Transverse colon (tissue), 4 donors: Measurements from ENCODE around the gene CASKIN2. TPM values are rescaled to one million over a fixed set of nuclear protein-coding genes. Genes with fewer than 3 reads are reported as not detected.
A peak's percentile ranks its signal among the peaks of the same experiment; 100 is the strongest.

ENCODE experiments used
- DNase-seq: peaks from one replicate; pipeline ENCODE4 v3.0.0-alpha.2; 2019
- H3K27ac ChIP-seq, 4 donors: fragments of 200-600 bp; sonication (generic); 2 replicates each; pipeline ENCODE4 v1.5.1; 2016 to 2018; ENCODE audit warnings: inconsistent platforms in 4 of 4
- H3K27me3 ChIP-seq: fragments of 200-600 bp; sonication (generic); 2 replicates; pipeline ENCODE4 v1.5.1; 2017; ENCODE audit warnings: inconsistent platforms
- H3K36me3 ChIP-seq, 4 donors: fragments of 200-600 bp; sonication (generic); 2 replicates each; pipeline ENCODE4 v1.5.1; 2017 to 2019; ENCODE audit warnings: inconsistent platforms in 4 of 4
- H3K4me1 ChIP-seq, 4 donors: fragments of 200-600 bp; sonication (generic); 2 replicates each; pipeline ENCODE4 v1.5.1; 2017 to 2020; ENCODE audit warnings: inconsistent platforms in 4 of 4
- H3K4me3 ChIP-seq, 4 donors: fragments of 200-600 bp; sonication (generic); 1 replicate in 1 of 4; 2 replicates in 3 of 4; pipeline versions ENCODE4 v1.5.1 to v1.6.1; 2017 to 2019; ENCODE audit warnings: inconsistent platforms in 4 of 4
- H3K9me3 ChIP-seq, 2 donors: fragments of 200-600 bp; sonication (generic); 2 replicates each; pipeline ENCODE4 v1.5.1; 2017 to 2019; ENCODE audit warnings: inconsistent platforms in 2 of 2
- EP300 ChIP-seq: sonication (generic); formaldehyde crosslinking; IDR thresholded peaks from one replicate; pipeline ENCODE4 v1.6.1; 2017; ENCODE audit warnings: antibody characterized with exemption, low read depth
- POLR2A ChIP-seq: fragments of 450-650 bp; IDR thresholded peaks from one replicate; pipeline ENCODE4 v1.6.1; 2016; ENCODE audit warnings: antibody characterized with exemption, mild to moderate bottlenecking, moderate library complexity
- POLR2AphosphoS5 ChIP-seq, 3 donors: sonication (generic); formaldehyde crosslinking; IDR thresholded peaks; one replicate each; pipeline ENCODE4 v1.6.1; 2016; ENCODE audit warnings: antibody characterized with exemption in 3 of 3
- WGBS, 2 donors: methylation state at CpG; one replicate each; pipeline ENCODE4 v1.1.5; 2018; ENCODE audit warnings: low coverage in 1 of 2; 5-methylcytosine and 5-hydroxymethylcytosine counted together
- in situ Hi-C, 4 donors: fragments of 200-750 bp; cut with MboI; loops; one replicate each; pipeline versions ENCODE4 v1.15.0 to v1.15.1; 2017; ENCODE audit warnings: low sequenced_read_pairs in 3 of 4, low pct_ligation_motif_present in 1 of 4, low pct_unique_long_range_greater_than_20kb in 1 of 4
- intact Hi-C: fragments of 100-400 bp; cut with DNase I; formaldehyde crosslinking; loops from one replicate; pipeline ENCODE4 v1.15.1; 2023; ENCODE audit warnings: low total_unique reads
- total RNA-seq, 4 donors: library from RNA; depleted of rRNA; stranded (reverse); fragments of >200 nt; gene quantifications; one replicate each; pipeline ENCODE4 v1.1.0, GENCODE V29; 2016
- TF ChIP-seq, protein P1 (sequence below), 5 experiments: fragments of 200-600 bp in 3 of 5; fragments of 450-650 bp in 2 of 5; sonication (generic) in 3 of 5; IDR thresholded peaks; 1 replicate in 2 of 5; 2 replicates in 3 of 5; pipeline ENCODE4 v1.5.1; 2016 to 2017; ENCODE audit warnings: antibody characterized with exemption in 5 of 5, inconsistent platforms in 3 of 5, mild to moderate bottlenecking in 2 of 5, moderate library complexity in 1 of 5

CASKIN2 gene
- total RNA-seq, 4 donors from 2014 or later, result 16.5 to 128 (median 24.8) TPM

DNA sequence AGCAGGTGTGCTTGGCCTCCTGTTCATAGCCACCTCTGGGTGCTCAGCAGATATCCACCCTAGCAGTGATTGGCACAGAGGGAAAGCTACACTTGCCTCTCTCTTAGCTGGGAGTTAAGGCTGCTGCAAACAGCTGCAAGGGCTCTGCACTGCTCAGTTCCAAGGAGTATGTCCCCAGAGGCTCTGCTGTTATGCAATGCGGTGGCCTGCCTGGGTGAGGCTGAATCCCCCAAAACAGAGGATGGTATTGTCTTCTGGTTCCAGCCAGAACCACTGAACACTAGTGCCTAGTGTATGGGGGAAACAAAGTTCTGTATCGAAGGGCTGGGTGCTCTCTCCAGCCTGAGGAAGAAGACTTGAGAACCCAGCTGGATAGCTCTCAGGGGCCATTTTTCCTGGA is 42.1 kb downstream of the CASKIN2 start:
- WGBS, 2 donors, result 95% methylated on average over 2 of the region's 2 CpGs; no CpG with 5 or more reads in 1 of the 2 donors
- intact Hi-C loops, result no loop called here
- H3K27ac ChIP-seq, result no peak overlapping the region
- no peaks in the 10 kb centered on the region for H3K9me3 ChIP-seq
- no peak overlapping the region for H3K4me3 ChIP-seq
- H3K36me3 ChIP-seq, result peaks cover 0 to 5% (median 0%) of the 10 kb centered on the region in 4 donors
- no peak for TF ChIP-seq POLR2A
- TF ChIP-seq, protein P1, sequence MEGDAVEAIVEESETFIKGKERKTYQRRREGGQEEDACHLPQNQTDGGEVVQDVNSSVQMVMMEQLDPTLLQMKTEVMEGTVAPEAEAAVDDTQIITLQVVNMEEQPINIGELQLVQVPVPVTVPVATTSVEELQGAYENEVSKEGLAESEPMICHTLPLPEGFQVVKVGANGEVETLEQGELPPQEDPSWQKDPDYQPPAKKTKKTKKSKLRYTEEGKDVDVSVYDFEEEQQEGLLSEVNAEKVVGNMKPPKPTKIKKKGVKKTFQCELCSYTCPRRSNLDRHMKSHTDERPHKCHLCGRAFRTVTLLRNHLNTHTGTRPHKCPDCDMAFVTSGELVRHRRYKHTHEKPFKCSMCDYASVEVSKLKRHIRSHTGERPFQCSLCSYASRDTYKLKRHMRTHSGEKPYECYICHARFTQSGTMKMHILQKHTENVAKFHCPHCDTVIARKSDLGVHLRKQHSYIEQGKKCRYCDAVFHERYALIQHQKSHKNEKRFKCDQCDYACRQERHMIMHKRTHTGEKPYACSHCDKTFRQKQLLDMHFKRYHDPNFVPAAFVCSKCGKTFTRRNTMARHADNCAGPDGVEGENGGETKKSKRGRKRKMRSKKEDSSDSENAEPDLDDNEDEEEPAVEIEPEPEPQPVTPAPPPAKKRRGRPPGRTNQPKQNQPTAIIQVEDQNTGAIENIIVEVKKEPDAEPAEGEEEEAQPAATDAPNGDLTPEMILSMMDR (IDR thresholded peaks at IDR 0.05), result no peak
- TF ChIP-seq EP300, result no peak
- no peak for TF ChIP-seq POLR2AphosphoS5 (IDR thresholded peaks at IDR 0.05)
- H3K27me3 ChIP-seq, result no peaks in the 10 kb centered on the region
- H3K4me1 ChIP-seq, result peaks cover 18 to 44% (median 30%) of the 10 kb centered on the region in 4 donors
- DNase-seq, result no peak
- in situ Hi-C loops, result no loop called here

DNA sequence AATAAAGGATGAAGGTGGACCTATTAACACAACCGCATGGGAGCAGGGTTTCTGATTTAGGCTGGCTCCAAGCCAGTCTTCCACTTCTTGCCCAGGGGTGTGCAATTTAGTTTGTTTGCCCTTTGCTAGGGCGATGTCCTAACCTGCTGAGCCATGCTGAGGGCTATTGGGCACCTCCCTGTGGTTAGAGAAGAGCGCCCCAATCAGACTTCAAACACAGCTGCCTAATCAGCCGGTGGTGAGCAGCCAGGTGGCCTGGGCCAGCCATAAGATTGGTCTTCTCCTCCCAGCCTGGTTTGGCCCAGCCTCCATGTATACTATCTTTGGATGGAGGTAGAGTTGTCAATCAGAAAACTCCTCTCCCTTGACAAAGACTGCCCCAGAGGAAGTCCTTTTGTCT is 43.2 kb downstream of the CASKIN2 start:
- TF ChIP-seq EP300 (no peak), POLR2A (no peak), POLR2AphosphoS5 (IDR thresholded peaks at IDR 0.05) (no peak)
- TF ChIP-seq, protein P1 (IDR thresholded peaks at IDR 0.05), result no peak
- Histone ChIP-seq H3K27me3 (no peaks in the 10 kb centered on the region), H3K27ac (peak overlapping the region in 1 of 4 donors; percentile 3), H3K9me3 (no peaks in the 10 kb centered on the region), H3K36me3 (peaks cover 0 to 5% (median 0%) of the 10 kb centered on the region in 4 donors), H3K4me1 (peaks cover 18 to 40% (median 30%) of the 10 kb centered on the region in 4 donors), H3K4me3 (no peak overlapping the region)
- intact Hi-C loops (no loop called here), in situ Hi-C loops (no loop called here)
- 51% methylated on average over 4 of the region's 4 CpGs; no CpG with 5 or more reads in 1 of the 2 donors for WGBS, 2 donors
- DNase-seq, result no peak

DNA sequence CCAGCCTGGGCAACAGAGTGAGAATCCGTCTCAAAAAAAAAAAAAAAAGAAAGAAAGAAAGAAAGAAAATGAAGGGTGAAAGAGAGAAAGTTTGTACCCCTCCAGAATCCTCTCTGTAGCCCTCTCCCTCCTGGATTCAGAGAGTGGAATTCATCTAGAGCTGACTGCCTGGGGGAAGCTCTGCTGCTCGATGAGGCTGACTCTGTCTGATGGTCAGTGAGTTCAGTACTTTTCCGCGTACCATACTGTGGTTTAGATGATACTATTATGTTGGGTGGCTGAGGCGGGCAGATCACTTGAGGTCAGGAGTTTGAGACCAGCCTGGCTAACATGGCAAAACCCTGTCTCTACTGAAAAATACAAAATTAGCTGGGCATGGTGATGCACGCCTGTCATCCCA is 44.1 kb downstream of the CASKIN2 start:
- Histone ChIP-seq H3K4me3 (no peak overlapping the region), H3K27ac (no peak overlapping the region), H3K9me3 (no peaks in the 10 kb centered on the region), H3K27me3 (no peaks in the 10 kb centered on the region), H3K4me1 (peaks cover 9 to 31% (median 22%) of the 10 kb centered on the region in 4 donors), H3K36me3 (peaks cover 0 to 5% (median 0%) of the 10 kb centered on the region in 4 donors)
- intact Hi-C loops (no loop called here), in situ Hi-C loops (no loop called here)
- no peak for TF ChIP-seq POLR2A
- TF ChIP-seq, protein P1 (IDR thresholded peaks at IDR 0.05), result no peak
- TF ChIP-seq POLR2AphosphoS5 (IDR thresholded peaks at IDR 0.05), result no peak
- no peak for TF ChIP-seq EP300
- 80 to 96% methylated on average over 2 to 6 of the region's 6 CpGs for WGBS, 2 donors
- no peak for DNase-seq

DNA sequence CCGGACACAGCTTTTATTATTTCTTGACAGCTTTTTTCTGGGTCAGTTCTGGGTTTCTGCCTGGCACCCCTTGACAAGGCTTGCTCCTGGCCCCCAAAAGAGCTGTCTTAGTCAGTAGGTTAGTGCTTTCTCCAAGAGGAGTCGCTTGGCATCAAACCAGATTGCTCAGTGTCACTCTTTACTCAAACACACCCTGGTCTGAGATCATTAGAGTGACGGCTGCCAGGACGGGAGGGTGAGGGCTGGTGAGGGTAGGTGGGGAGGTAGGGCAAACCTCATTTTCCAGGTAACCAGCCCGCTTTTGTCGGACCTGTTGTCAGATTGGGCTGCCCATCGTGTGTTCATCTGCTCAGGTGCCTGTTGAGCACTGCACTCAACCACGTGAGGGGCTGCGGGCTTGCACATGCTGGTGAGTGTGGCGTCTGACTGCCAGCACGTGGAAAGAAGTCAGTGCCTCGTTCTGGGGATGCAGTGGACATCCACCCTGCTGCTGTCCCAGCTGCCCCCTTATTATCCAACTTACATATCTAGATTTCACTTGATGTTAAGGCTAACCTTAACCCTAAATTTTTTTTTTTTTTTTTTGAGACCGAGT is 46.5 kb downstream of the CASKIN2 start:
- 64% methylated on average over 13 of the region's 13 CpGs; no CpG with 5 or more reads in 1 of the 2 donors for WGBS, 2 donors
- H3K4me3 ChIP-seq, result no peak overlapping the region
- no peaks in the 10 kb centered on the region for H3K9me3 ChIP-seq
- DNase-seq, result peak; percentile 67
- peaks cover 0 to 5% (median 0%) of the 10 kb centered on the region in 4 donors for H3K36me3 ChIP-seq
- intact Hi-C loops (no loop called here), in situ Hi-C loops (no loop called here)
- H3K27ac ChIP-seq, result peak overlapping the region; percentile 32 to 50 (median 43)
- TF ChIP-seq POLR2AphosphoS5 (IDR thresholded peaks at IDR 0.05), result peak in 1 of 3 donors; percentile 16
- TF ChIP-seq POLR2A, result no peak
- no peaks in the 10 kb centered on the region for H3K27me3 ChIP-seq
- H3K4me1 ChIP-seq, result peaks cover 0 to 19% (median 14%) of the 10 kb centered on the region in 4 donors
